Mucosa of descending colon (tissue), 3 donors: ENCODE measurements around the gene CHCHD1. TPM values are rescaled to one million over a fixed set of nuclear protein-coding genes. Genes with fewer than 3 reads are reported as not detected.
A peak's percentile ranks its signal among the peaks of the same experiment; 100 is the strongest.
"Not testable (repeated sequence)": the region's sequence is repeated elsewhere in the genome, so short reads cannot be mapped to it uniquely, and the experiment has no call there.

Experiments used
- ATAC-seq: fragments of 200-7000 bp; cut with Tn5 transposase; one replicate; pipeline ENCODE4 v1.9.1; 2020; ENCODE audit warnings: mild to moderate bottlenecking, moderate library complexity
- DNase-seq, 3 donors: peaks; one replicate each; pipeline ENCODE4 v3.0.0-alpha.2; 2020
- H3K36me3 ChIP-seq: fragments of 200-600 bp; one replicate; pipeline ENCODE4 v1.8.0; 2021; ENCODE audit warnings: low read depth, mild to moderate bottlenecking
- H3K4me1 ChIP-seq: fragments of 200-600 bp; one replicate; pipeline ENCODE4 v1.8.0; 2021; ENCODE audit warnings: low read depth, mild to moderate bottlenecking
- H3K4me3 ChIP-seq: fragments of 200-600 bp; one replicate; pipeline ENCODE4 v1.8.0; 2021; ENCODE audit warnings: mild to moderate bottlenecking
- H3K9me3 ChIP-seq: fragments of 200-600 bp; one replicate; pipeline ENCODE4 v1.8.0; 2021; ENCODE audit warnings: mild to moderate bottlenecking
- CTCF ChIP-seq: fragments of 200-600 bp; IDR thresholded peaks from one replicate; pipeline ENCODE4 v1.8.0; 2022; ENCODE audit warnings: antibody characterized with exemption, mild to moderate bottlenecking
- intact Hi-C, 2 donors: fragments of 100-400 bp; cut with DNase I in 1 of 2; cut with micrococcal nuclease in 1 of 2; formaldehyde crosslinking; loops; one replicate each; pipeline versions ENCODE4 v1.11.0 to v1.11.1; 2022; cut with DNase I, micrococcal nuclease
- long read RNA-seq, 2 donors: library from polyadenylated mRNA; unstranded; transcript quantifications; one replicate each; pipeline ENCODE4 v2.0.0, GENCODE V29; 2019 to 2021
- total RNA-seq, 3 donors: library from RNA; stranded (reverse); fragmentation: NEBNext Ultra II Directional in 2 of 3; extraction: Animal tissue kit (Norgen Biotek cat#: 25700) in 2 of 3; gene quantifications; one replicate each; pipeline versions ENCODE4 v1.2.1 to v1.2.4, GENCODE V29; 2021 to 2023
- donor health status: DM: no; HTN: no; CAD: no; lungs with moderate emphysema.
- donor health status: DM: no; HTN: no; CAD: no.
- donor health status: DM: no; HTN: yes; CAD: no.

The CHCHD1 gene
- total RNA-seq = 10 to 100 TPM; 19.8 to 26.2 (median 22.7) TPM
- long read RNA-seq, donor 1, transcript CHCHD1-201 (3 exons, 835 nt) = major isoform, 20 of 21 reads
- long read RNA-seq, donor 1, partial matches to known transcripts = 0 of 21 reads
- long read RNA-seq, donor 1, other reads (novel, unspliced or antisense) = 1 of 21 reads
- long read RNA-seq, donor 2, transcript CHCHD1-201 (3 exons, 835 nt) = major isoform, 26 of 28 reads
- long read RNA-seq, donor 2, partial matches to known transcripts = 1 of 28 reads
- long read RNA-seq, donor 2, other reads (novel, unspliced or antisense) = 0 of 28 reads

GRCh38 chr10:73781879-73782748, at the start of gene CHCHD1:
CHCHD1 (plus strand) TSS chr10:73782048; CDS start chr10:73782076, 28 bp downstream.
- Histone ChIP-seq H3K36me3 (peaks cover 4% of the 10 kb centered on the region), H3K9me3 (no peaks in the 10 kb centered on the region), H3K4me3 (peak within 1 kb of the TSS; percentile 95), H3K4me1 (peaks cover 40% of the 10 kb centered on the region)
- TF ChIP-seq CTCF = no peak
- ATAC-seq (peak; percentile 82), DNase-seq (peak; percentile 95 to 96 (median 95))
- intact Hi-C loops = no loop called here

GRCh38 chr10:73732426-73732825, 49.4 kb upstream of the CHCHD1 start:
- ATAC-seq (no peak), DNase-seq (no peak)
- intact Hi-C loops = no loop called here
- Histone ChIP-seq H3K36me3 (no peaks in the 10 kb centered on the region), H3K4me3 (no peak overlapping the region), H3K4me1 (peaks cover 20% of the 10 kb centered on the region), H3K9me3 (no peaks in the 10 kb centered on the region)
- TF ChIP-seq CTCF = no peak

- Histone ChIP-seq H3K36me3 (no peaks in the 10 kb centered on the region), H3K4me1 (peaks cover 20% of the 10 kb centered on the region), H3K4me3 (no peak overlapping the region), H3K9me3 (no peaks in the 10 kb centered on the region)
- no peak for TF ChIP-seq CTCF
- ATAC-seq (no peak), DNase-seq (peak in 1 of 3 donors; percentile 50)
- intact Hi-C loops = no loop called here
Observed at GRCh38 chr10:73732931-73733623, 48.8 kb upstream of the CHCHD1 start.

GRCh38 chr10:73734028-73734720, 47.7 kb upstream of the CHCHD1 start:
- DNase-seq = no peak
- Histone ChIP-seq H3K4me1 (peaks cover 13% of the 10 kb centered on the region), H3K4me3 (no peak overlapping the region), H3K36me3 (no peaks in the 10 kb centered on the region), H3K9me3 (no peaks in the 10 kb centered on the region)
- TF ChIP-seq CTCF = no peak
- no peak for ATAC-seq
- intact Hi-C loops = no loop called here

GRCh38 chr10:73734796-73735305, 47.0 kb upstream of the CHCHD1 start:
- intact Hi-C loops = no loop called here
- TF ChIP-seq CTCF = no peak
- H3K4me1 ChIP-seq = peaks cover 7% of the 10 kb centered on the region
- H3K36me3 ChIP-seq = no peaks in the 10 kb centered on the region
- no peak for ATAC-seq
- no peak overlapping the region for H3K4me3 ChIP-seq
- DNase-seq = no peak
- H3K9me3 ChIP-seq = no peaks in the 10 kb centered on the region

GRCh38 chr10:73740501-73741254, 41.2 kb upstream of the CHCHD1 start:
- H3K36me3 ChIP-seq, H3K4me3 ChIP-seq, intact Hi-C loops, H3K9me3 ChIP-seq, ATAC-seq, DNase-seq: not testable (repeated sequence)
- H3K4me1 ChIP-seq = peaks cover 13% of the 10 kb centered on the region
